GM10266 (cell line): ENCODE results near the gene MTCH2.
A peak's percentile ranks its signal among the peaks of the same experiment; 100 is the strongest.
"Not testable (repeated sequence)": the region's sequence is repeated elsewhere in the genome, so short reads cannot be mapped to it uniquely, and the experiment has no call there.

Source experiments
- DNase-seq: peaks from one replicate; pipeline ENCODE4 v3.0.0; 2012; ENCODE audit errors: extremely low spot score
- TF ChIP-seq, protein P1 (sequence below): IDR thresholded peaks from 2 replicates; pipeline ENCODE4 v1.5.1; 2012; ENCODE audit warnings: mild to moderate bottlenecking, low read depth; ENCODE audit not compliant: control insufficient read depth, insufficient read depth; ENCODE audit errors: missing control alignments

MTCH2 gene

GRCh38 chr11:47642099-47642855 lies at the start of gene MTCH2:
Gene MTCH2, minus strand, starts transcription at chr11:47642559. Its CDS starts 94 bp downstream, at chr11:47642465.
- peak; percentile 96 for DNase-seq
- TF ChIP-seq, protein P1, sequence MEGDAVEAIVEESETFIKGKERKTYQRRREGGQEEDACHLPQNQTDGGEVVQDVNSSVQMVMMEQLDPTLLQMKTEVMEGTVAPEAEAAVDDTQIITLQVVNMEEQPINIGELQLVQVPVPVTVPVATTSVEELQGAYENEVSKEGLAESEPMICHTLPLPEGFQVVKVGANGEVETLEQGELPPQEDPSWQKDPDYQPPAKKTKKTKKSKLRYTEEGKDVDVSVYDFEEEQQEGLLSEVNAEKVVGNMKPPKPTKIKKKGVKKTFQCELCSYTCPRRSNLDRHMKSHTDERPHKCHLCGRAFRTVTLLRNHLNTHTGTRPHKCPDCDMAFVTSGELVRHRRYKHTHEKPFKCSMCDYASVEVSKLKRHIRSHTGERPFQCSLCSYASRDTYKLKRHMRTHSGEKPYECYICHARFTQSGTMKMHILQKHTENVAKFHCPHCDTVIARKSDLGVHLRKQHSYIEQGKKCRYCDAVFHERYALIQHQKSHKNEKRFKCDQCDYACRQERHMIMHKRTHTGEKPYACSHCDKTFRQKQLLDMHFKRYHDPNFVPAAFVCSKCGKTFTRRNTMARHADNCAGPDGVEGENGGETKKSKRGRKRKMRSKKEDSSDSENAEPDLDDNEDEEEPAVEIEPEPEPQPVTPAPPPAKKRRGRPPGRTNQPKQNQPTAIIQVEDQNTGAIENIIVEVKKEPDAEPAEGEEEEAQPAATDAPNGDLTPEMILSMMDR = peak; percentile 36

DNA sequence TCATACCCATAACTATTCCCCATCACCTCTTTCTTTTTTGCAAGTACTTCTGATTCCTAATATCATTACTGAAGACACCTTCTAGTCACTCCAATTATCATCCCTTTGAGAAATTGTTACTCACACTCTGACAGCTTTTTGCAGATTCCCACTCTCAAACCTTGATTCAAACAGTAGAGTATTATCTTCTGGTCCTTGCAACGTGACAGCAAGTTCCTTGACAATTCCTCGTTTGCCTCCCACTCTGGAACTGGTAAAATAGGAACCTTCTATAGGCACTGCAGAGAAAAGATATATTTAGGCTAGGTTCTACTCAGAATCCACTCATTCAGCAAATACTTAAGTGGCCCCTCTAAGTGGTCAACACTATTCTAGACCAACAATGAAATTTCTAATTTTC lies 49.6 kb upstream of the MTCH2 start:
- DNase-seq = no peak

DNA sequence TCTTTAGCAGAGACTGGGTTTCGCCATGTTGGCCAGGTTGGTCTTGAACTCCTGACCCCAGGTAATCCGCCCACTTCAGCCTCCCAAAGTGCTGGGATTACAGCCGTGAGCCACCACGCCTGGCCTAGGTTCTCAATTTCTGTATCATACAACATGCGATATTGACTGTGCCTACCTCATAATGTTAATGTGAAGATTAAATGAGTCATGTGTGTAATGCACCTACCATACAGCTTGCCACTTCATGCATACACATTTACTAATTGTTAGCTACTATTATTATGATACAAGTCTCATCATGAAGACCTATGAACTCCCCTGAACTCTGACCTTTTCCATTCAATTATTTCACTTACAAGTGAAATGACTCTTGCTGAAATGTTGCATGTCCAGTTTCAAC lies 47.1 kb upstream of the MTCH2 start:
- no peak for DNase-seq
- TF ChIP-seq, protein P1 = no peak

More for the DNA sequence above, 49.6 kb upstream of the MTCH2 start:
- TF ChIP-seq, protein P1 = no peak

GRCh38 chr11:47688991-47689390 lies 46.6 kb upstream of the MTCH2 start:
- TF ChIP-seq, protein P1 = no peak
- no peak for DNase-seq

DNA sequence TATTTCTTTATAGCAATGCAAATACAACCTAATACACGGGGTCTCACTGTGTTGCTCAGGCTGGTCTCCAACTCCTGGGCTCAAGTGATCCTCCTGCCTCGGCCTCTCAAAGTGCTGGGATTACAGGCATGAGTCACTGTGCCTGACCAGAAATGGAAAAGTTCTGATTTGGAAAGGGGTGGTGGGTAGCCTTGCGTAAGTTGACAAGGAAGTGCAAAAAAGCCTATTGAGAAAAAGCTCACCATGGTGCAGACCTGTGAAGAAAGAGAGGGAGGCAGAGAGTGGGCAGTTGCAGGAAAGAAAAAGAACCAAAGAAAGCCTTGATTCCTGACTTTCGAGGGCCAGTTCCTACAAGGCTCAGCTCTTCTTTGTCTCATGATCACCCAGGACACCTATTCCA lies 45.8 kb upstream of the MTCH2 start:
- TF ChIP-seq, protein P1 = no peak
- DNase-seq = no peak

DNA sequence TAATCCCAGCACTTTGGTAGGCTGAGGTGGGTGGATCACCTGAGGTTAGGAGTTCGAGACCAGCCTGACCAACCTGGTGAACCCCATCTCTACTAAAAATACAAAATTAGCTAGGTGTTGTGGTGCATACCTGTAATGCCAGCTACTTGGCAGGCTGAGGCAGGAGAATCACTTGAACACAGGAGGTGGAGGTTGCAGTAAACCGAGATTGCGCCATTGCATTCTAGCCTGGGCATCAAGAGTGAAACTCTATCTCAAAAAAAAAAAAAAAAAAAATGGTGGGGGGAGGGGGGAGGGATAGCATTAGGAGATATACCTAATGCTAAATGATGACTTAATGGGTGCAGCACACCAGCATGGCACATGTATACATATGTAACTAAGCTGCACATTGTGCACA lies 44.3 kb upstream of the MTCH2 start:
- DNase-seq = not testable (repeated sequence)

DNA sequence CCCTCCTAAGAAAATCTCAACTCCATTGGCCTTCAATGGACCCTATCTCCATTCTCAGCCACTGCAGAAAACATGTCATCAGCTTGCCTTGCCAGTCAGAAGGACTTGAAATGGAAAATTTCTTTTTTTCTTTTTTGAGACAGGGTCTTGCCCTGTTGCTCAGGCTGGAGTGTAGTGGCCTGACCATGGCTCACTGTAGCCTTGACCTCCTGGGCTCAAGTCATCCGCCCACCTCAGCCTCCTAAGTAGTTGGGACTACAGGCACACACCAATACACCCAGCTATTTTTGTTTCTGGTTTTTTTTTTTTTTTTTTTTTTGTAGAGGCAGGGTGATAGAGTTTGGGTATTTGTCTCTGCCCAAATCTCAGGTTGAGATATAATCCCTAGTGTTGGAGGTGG lies 43.8 kb upstream of the MTCH2 start:
- DNase-seq = no peak
- TF ChIP-seq, protein P1 = no peak
